VCaP (cell line): ENCODE data around the gene TSPO2.

Source experiments
- H3K27ac ChIP-seq: fragments of 450-650 bp; 2 replicates; pipeline ENCODE4 v1.5.1; 2017
- CTCF ChIP-seq: fragments of 450-650 bp; conservative IDR thresholded peaks from 2 replicates; pipeline ENCODE4 v1.5.1; 2017; ENCODE audit warnings: mild to moderate bottlenecking, moderate library complexity

Gene TSPO2

GRCh38 chr6:41078101-41078500 is 35.8 kb downstream of the TSPO2 start:
- no peak overlapping the region for H3K27ac ChIP-seq

GRCh38 chr6:41079080-41079479 is 36.8 kb downstream of the TSPO2 start:
- H3K27ac ChIP-seq, result no peak overlapping the region
- no peak for TF ChIP-seq CTCF

More at GRCh38 chr6:41078101-41078500, 35.8 kb downstream of the TSPO2 start:
- no peak for TF ChIP-seq CTCF

- H3K27ac ChIP-seq, result peak overlapping the region; percentile 73; the same call in 1 of the 2 replicates
- TF ChIP-seq CTCF, result no peak
Measured at GRCh38 chr6:41080621-41081020, 38.4 kb downstream of the TSPO2 start.

DNA sequence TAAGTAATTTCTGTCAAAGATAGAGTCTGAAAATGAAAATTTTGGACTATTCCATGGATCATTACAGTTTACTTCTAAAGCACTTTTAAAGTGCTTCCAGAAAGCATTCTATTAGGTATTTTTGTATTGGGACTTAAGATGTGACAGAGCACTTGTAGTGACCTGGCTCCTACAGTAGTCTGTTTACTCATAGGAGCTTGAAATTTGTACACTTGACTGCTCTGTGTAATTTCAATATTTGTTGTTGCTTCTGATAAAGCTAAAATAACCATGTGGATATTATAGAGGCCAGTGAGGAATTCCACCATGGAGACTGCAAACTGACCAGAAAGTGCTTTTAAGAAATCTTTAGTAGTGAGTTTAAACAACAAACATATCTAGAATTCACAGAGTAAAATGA is 40.8 kb downstream of the TSPO2 start:
- peak overlapping the region; percentile 73 for H3K27ac ChIP-seq
- no peak for TF ChIP-seq CTCF

- no peak for TF ChIP-seq CTCF
- H3K27ac ChIP-seq, result no peak overlapping the region; the same call in 1 of the 2 replicates
Measured at GRCh38 chr6:41085182-41085581, 42.9 kb downstream of the TSPO2 start.

DNA sequence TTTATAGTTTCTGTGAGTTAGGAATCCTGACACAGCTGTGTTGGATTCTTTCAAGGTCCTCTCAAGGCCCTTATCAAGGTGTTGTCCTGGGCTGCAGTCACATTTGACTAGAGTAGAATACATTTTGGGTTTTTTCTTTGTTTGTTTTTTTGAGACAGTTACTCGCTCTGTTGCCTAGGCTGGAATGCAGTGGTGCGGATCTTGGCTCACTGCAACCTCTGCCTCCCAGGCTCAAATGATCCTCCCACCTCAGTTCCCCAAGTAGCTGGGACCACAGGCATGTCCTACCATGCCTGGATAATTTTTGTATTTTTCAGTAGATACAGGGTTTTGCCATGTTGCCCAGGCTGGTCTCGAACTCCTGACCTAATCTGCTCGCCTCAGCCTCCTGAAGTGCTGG is 46.2 kb downstream of the TSPO2 start:
- 0 out of 2 replicates have a peak overlapping the region, but pooled peaks have one; percentile 13 for H3K27ac ChIP-seq
- TF ChIP-seq CTCF, result no peak

- no peak for TF ChIP-seq CTCF
- peak overlapping the region; percentile 58 for H3K27ac ChIP-seq
Measured at GRCh38 chr6:41090841-41091761, 48.8 kb downstream of the TSPO2 start.
